HG02798 (cell line): ENCODE data around the gene PIK3IP1.
"Not testable (repeated sequence)": the region's sequence is repeated elsewhere in the genome, so short reads cannot be mapped to it uniquely, and the experiment has no call there.

Source experiments
- ATAC-seq: cut with Tn5 transposase; IDR thresholded peaks from one replicate; pipeline ENCODE4 v1.9.1; 2021; ENCODE audit warnings: mild to moderate bottlenecking; ENCODE audit not compliant: unreplicated experiment, poor library complexity

PIK3IP1 gene, protein sequence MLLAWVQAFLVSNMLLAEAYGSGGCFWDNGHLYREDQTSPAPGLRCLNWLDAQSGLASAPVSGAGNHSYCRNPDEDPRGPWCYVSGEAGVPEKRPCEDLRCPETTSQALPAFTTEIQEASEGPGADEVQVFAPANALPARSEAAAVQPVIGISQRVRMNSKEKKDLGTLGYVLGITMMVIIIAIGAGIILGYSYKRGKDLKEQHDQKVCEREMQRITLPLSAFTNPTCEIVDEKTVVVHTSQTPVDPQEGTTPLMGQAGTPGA

DNA sequence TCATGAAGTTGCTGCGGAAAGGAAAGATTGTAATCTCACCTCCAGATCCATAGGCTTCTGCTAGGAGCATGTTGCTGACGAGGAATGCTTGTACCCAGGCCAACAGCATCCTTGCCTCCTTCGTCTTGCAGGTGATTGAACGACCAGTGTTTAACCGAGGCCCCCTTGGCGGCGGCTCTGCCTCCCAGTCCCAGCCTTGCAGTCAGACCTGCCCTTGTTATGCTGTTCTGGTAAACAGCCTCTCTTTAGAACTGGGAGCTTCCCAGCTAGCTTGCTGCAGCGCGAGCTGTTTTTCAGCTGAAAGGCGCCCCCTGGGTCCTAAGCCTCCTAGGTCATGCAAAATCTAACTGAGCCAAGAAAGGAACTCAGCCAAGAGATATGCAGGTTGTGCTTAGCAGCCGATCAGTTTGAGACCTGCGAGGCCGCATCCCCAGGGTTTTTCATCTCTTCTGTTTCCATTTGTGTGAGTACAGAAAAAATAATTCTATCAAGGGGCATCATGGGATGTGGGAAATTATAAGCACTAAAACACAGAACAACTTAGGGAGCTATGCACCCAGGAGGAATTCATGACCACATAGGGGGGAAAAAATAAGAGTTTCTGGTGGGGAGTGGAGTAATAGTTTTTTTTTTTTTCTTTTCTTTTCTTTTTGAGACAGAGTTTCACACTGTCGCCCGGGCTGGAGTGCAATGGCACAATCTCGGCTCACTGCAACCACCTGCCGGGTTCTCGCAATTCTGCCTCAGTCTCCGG lies at the start of gene PIK3IP1:
PIK3IP1 (minus strand) TSS at position 253 of the 754 bp plus-strand sequence; CDS start at position 109, 144 bp downstream.
- ATAC-seq: peak; percentile 27

DNA sequence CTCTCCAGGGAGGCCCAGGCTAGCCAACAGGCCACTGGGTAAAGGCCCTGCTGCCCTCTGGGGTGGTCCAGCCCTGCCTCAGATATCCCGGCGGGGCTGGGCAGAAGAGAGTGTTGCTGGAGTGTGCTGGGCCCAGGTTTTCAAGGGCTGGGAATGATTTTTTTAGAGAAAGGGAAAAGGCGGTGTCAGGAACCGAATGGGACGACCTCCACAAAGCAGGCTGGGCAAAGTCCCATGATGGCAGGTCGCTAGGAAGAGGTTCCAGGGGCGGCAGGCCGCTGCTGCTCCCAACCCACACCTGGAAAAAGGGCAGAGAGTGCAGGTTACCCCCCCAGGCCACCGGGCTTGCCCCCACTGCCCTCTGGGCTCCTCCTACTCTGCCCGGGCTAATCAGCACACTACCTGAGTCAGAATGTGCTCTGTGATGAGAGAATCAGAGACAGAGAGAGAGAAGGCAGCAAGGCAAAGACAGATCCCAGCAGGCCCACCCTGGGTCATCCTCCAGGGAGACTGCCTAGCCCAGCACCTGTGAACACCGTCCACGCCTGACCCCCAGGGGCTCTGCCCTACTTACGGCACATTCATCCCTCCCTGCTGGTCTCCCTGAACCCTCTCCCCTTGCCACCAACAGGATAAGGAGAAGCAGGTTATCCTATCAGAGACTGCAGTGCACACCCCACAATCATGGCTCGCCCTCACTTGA lies 49.2 kb upstream of the PIK3IP1 start:
- ATAC-seq: no peak

DNA sequence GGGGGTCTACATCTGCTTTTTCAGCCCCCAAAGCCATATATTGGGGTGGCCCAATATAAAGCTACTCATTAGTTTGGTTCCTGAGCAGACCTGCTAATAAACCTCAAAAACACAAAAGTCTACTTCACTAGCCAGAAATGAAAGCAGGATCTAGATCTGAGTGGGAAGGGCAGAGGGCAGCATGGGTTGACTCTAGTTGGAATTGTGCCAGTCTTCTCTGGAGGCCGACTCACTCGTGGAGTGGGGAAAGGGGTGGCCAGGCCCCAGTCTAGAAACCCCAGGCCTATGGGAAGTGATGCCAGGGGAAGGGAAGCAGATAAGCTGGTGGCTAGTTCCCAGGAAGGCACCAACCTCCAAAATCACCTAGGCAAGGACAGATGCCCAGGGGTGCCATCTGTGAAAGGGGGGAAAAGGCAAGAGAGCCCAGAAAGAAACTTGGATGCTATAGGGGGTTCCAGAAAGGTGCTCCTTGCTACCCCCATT lies 48.5 kb upstream of the PIK3IP1 start:
- ATAC-seq: no peak

DNA sequence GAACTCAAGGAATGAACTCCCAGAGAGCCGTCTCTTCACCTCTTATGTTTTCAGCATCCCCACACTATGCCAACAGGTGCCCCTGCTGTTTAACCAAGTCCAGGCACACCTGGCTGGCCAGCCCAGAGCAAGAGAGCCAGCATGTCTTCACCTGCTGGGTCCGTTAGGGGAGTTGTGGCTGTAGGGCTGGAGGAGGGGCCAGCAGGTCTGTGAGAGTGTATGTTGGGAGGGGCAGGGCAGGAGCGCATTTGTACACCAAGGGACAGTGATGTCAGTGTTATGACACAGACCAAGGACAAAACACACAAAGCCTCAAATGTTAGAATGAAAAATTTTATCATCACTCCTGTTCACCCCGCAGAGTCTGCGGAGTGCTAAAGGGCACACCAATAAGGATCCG lies 48.1 kb upstream of the PIK3IP1 start:
- ATAC-seq: no peak

DNA sequence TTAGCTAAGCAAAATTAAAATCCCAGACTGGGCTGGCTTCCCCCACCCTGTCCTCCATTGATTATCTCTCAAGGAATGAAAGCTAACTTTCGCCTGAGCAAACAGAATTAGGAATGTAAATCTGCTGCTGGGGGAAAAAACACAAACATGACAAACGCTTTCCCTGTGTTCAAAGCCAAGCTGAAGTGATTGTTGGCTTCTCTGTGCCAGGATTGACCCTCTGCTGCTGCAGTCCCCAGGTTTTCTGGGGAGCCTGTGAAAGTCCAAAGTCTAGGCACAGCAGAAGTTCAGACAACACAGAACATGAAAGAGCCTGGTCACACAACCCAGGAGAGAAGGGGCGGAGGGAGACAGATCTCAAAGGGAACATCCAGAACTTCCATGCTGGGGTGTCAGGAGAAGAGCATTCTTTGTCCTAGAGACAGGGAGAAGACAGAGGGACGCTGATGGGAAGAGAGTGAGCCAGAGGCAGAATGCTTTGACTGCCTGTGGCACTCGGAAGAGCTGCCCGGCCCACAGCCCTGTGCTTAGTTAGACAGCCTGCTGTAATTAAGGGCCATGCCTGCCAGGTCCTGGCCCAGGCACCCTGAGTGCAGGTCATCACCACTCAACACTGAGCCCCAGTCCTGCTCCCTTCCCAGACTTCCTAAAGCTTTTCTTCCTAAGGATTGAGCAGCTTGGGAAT lies 47.0 kb upstream of the PIK3IP1 start:
- no peak for ATAC-seq

DNA sequence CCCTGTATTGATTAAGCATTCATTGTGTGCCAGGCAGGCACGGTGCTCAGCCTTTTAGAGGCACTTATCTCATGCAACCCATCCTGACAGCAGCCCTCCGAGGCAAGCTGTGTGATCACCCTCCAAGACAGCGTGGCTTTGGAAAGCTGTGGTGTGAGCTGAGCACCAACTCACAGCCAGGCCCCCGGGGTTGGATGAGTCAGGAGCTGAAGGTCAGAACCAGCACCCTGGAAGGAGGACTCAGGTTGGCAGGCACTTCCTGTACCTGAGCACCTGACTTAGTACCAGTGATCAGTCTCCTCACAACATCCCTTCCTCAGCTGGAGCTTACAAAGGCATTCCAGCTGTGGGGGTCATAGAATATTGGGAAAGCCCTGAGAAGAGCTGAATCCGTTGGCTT lies 44.9 kb upstream of the PIK3IP1 start:
- ATAC-seq: no peak

DNA sequence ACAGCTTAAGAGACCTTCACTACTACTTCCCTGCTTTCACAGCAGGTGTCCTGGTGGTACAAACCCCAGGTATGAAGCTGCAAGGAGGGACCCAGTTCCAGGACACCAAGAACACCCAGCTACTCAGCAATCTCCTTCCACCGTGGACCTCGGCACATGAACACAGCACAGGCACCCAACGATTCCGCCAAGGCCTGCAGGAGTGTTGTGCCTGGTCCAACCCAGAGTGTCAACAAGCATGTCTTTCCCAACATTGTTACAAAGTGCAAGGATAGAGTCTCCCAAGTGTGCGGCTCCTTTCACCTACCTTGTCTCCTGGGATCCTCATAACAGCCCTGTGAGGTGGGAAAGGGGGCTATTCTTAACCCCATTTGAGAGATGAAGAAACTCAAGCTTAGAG lies 42.0 kb upstream of the PIK3IP1 start:
- ATAC-seq: no peak

DNA sequence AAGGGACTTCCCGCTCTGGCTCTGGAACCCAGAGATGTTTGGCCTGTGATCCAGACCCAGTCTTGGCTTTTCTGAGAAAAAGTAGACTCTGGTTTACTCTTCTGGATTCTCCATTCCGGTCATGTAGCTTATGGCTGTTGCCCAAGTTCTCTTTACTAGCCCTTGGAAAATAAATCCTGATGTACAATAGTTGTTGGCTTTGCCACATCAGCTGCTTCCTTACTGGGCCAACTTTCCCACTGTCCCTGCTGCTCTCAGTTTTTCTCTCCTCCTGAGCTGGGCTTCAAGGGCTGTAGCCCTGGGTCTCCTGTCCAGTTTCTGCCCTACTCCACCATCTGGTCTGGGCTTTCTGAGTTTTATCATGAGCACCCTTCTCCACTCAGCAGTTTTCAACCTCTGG lies 41.4 kb upstream of the PIK3IP1 start:
- no peak for ATAC-seq

DNA sequence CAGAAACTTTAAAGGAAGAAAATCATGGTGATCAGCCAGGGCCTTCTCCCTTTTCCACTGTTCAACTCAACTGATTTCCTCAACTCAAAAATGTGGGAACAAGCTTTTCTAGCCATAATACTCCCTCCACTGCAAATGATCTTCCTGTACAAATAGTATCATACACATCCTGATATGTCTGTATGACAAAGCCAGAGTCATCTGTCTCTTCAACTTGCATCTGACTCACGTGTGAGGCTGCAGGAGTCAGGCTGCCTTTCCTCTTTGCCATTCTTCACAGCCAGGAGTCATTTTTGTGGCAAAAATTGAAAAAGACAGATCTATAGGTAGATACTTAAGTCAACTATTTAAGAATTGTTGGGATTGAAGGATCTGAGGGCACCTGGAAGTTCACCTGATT lies 40.6 kb upstream of the PIK3IP1 start:
- no peak for ATAC-seq

DNA sequence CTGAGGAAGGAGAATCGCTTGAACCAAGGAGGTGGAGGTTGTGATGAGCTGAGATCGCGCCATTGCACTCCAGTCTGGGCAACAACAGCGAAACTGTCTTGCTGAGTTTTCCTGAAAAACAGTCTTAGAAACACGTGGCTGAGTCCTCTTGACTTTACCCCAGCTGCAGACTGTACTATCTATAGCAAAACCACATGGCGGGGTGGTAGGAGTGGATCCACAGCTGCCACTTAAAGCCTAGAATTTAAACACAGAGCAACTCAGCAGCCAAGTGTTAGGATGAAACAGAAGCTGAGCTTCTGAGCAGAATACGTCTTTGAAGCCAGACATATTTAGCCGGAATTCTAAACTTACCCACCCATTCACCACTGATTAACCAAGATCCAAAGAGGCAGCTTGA lies 39.7 kb upstream of the PIK3IP1 start:
- no peak for ATAC-seq

DNA sequence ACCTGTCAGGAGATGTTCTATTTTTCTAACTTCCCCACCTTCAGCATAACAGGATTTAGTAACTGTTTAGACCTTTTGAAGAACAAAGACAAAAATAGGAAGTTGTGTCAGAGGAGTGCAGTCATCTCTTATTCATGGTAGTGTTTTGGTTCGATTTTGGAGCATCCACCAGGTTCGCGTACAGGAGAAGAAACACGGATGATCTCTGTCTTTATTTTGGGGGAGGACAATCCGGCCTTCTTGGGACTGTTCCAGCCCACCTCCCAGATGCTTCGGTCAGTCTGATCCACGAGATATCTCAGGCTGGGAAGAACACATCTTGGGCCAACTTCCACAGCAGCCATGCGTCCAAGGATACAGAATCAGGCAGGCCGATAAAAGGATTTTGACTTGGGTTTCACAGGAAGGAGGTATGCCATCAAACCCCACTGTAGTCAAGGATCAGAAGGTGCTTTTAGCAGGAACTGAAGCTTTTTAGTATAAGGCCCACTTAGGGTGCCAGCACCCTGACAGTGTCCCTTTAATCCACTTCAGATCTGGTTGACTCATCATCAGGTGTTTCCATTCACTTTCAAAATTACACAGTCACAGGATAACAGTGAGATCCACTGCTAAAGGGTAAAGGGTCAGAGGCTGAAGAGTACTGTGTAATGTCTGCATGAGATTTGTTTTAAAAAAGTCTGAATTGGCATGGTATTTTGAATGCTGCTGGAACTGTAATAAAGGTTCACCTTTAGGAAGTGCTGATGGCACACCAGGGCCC lies 37.3 kb upstream of the PIK3IP1 start:
- no peak for ATAC-seq

DNA sequence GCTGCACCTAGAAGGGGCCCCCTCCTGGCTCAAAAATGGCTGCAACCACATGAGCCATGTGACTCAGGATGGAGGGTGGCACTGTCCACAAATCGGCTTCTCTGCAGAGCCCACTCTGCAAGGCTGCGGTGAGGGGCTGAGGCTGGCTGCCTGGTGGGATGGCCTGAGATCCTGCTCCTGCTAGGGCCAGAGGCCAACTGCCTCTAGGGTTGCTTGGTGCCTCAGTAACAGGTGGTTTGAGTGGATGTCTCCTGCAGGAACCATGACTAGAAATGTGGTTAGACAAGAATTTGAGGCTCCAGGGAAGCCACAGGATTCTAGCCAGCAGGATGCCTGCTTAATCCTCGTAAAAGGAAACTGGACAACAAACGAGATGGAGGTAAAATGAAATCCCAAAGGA lies 36.7 kb upstream of the PIK3IP1 start:
- no peak for ATAC-seq

DNA sequence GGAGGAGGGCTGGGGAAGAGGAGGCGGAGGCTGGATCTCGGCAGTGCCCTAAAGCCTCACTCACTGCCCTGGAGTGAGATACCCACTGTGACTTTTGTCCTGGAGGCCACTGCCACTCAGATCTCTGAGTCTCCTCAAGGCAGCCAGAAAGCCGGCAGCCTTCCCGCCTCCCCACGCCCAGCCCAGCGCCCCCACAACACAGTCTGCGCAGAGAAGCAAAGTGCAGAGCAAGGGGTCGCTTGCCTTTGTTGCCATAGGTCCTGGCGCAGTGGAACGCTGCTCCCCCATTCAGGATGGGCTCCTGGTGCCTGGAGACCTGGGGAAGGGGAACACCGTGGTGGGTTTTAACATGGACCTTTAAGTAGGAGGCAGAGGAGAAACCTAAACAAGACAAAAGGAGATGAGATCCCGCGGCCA lies 36.3 kb upstream of the PIK3IP1 start:
- ATAC-seq: no peak

DNA sequence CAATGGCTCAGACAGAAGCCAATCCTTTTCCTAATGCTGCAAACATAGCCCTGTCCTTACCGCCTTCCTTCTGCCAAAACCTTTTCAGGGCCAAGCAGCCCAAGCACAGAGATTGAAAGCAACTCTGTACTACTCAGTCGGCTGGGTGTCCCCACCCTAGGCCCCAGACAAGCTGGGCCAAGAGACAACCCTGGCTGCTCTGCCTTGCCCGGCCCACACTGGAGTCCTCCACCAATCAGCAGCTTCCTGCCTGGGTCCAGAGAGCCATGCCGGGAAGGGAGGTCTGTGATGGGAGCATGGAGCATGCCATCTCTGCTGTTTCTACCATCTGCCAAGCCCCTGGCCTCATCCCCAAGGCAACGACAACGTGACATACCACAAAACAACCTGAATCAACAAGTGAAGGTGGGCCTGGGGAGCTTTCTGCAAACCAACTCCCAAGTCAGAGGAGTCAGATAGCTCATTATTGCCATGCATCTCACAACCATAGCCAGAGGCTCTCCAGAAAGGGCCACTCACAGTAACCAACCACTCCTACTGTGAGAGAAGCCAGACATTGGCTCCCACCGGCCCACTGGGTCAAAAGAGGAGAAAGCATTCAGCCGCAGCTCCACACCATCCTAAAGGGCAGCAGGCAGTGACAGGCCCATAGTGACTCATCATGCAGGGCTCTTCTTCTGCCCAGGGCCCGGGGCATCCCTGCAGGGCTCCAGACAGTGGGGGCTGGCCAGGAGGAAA lies 35.7 kb upstream of the PIK3IP1 start:
- ATAC-seq: no peak

DNA sequence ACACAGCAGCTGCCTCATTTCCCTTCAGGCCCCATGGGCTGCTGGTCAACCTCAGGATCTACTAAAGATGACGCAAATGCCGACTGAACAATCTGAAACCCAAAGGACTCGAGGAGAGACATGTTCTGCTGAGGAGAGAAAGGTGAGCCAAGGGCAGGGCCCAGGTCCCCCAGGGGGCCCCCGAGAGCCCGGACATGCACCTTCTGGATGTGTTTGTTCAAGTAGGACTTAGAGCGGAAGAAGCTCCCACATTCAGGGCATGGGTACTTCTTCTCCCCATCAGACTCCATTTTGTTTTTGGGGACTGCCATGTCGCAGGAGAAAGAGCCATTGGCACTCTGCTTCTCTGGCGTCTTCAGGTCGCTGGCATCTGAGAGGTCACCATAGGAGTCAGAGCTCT lies 34.6 kb upstream of the PIK3IP1 start:
- ATAC-seq: no peak

DNA sequence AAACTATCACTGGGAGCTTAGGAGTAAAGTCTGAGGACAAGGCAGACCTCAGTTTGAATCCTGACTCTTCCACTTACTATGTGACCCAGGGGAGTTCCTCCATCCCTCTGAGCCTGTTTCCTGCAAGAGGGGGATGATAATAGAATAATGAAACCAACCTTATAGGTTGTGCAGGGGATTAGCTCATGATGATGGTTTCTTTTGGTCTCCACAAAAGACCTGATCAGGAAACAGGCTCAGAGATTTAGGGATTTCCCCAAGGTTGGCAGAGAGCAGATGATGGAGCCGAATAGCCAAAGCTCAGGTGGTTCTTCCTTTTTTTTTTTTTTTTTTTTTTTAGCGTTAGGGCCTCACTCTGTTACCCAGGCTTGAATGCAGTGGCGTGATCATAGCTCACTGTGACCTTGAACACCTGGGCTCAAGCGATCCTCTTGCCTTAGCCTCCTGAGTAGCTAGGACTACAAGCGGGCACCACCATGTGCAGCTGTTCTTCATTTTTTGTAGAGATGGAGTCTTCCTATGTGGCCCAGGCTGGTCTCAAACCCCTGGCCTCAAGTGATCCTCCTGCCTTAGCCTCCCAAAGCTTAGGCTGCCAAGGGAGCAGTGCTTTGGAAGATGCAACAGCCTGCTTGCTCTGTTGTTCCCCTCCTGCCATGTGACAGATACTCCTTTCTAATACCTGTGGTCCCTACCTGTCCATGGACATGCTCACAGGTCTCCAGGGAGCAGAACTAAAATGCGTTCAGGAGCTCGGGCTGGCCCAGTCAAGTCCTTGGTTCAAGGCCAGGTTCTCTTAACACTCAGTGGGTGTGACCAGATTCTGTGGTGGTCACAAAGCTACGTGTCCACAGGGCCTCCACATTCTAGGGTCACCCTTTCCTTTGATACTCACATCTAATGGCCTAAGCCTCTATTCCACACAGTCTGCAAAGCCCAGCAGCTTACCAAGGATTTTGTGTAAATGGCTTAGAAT lies 31.6 kb upstream of the PIK3IP1 start:
- no peak for ATAC-seq

DNA sequence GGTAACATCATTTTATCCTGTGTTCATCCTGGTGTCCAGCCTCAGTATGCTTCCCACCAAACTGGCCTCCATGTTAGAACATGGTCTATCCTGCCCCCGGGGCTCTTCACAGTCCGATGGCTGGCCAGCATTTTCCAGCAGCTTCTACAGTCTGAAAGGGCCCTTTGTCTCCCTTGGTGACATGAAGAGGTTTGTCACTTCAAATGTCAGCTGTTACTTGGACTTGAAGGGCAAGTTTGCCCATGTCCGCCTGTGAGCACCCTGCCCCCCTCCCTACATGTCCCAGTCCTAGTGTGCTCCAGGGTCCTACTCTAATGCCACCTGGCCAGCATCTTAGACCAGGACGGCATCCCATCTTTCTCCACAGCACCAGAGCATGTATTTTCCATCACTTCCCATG lies 29.1 kb upstream of the PIK3IP1 start:
- ATAC-seq: no peak

DNA sequence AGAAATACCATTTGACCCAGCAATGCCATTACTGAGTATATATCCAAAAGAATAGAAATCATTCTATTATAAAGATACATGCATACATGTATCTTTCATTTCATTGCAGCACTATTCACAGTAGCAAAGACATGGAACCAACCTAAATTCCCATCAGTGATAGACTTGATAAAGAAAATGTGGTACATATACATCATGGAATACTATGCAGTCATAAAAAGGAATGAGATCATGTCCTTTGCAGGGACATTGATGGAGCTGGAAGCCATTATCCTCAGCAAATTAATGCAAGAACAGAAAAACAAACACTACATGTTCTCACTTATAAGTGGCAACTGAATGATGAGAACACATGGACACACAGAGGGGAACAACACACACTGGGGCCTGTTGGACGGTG lies 21.9 kb upstream of the PIK3IP1 start:
- ATAC-seq: not testable (repeated sequence)
